Lower leg skin (tissue), 3 donors: ENCODE measurements around the gene MLLT3.

ENCODE experiments used
- CTCF ChIP-seq, 3 donors: fragments of 450-650 bp; IDR thresholded peaks; one replicate each; pipeline ENCODE4 v1.5.1; 2016; ENCODE audit warnings: antibody characterized with exemption in 3 of 3, mild to moderate bottlenecking in 3 of 3, moderate library complexity in 2 of 3
- POLR2A ChIP-seq, 2 donors: fragments of 450-650 bp; IDR thresholded peaks; one replicate each; pipeline ENCODE4 v1.6.1; 2016 to 2017; ENCODE audit warnings: antibody characterized with exemption in 2 of 2, mild to moderate bottlenecking in 1 of 2, moderate library complexity in 1 of 2

GRCh38 chr9:20397348-20397747 is 225.0 kb downstream of the MLLT3 start:
- TF ChIP-seq CTCF (IDR thresholded peaks at IDR 0.05) (no peak), POLR2A (IDR thresholded peaks at IDR 0.05) (no peak)
